Measurements from ENCODE around the gene COL9A3.

The COL9A3 gene

DNA sequence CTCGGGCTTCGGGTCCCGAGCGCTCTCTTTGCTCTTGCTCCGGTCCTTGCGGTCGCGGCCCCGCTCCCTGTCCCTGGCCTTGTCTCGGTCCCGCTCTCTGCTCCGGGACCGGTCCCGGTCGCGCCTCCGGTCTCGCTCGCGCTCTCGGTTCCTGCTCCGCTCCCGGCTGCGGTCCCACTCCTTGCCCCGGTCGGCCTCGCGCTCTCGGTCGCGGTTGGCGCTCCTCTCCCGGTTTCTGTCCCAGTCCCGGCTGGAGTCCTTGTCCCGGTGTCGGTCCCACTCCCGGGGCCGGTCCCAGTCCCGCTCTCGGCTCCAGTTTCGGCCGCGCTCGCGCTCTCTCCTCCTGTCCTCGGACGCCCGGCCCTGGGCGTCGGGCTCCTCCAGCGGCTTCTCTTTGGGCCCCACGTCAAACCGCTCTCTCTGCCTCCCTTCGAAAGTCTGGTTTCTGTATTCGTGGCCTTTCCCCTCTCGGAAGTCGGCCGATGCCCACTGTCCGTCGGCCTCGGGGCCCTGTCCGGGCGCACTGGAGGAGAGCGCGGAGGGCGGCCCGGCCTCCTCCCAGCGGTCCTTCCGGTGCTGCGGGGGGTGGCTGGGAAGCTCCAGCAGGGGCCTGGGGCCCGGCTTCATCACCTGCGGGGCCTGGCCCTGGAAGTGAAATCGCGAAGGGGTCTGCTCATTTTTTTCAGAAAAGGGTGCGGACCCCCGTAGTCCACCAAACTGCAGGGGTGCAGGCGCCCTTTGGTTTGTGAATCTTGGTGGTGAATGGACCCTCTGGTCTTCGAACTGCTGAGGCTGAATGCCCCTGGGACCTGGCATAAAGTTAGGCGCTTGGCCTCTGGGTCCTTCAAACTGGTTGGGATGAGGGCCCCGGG lies 62.7 kb downstream of the COL9A3 start:
- TF ChIP-seq POLR2AphosphoS5 (IDR thresholded peaks at IDR 0.05; ENCODE audit: low read depth, low read length) (no peak), TAF1 (IDR thresholded peaks at IDR 0.05; ENCODE audit: low read depth, low read length) (no peak), POU2F2 (IDR thresholded peaks at IDR 0.05; ENCODE audit: low read depth, low read length) (no peak), POLR2A (IDR thresholded peaks at IDR 0.05; ENCODE audit: low read depth, low read length) (no peak), PAX5 (IDR thresholded peaks at IDR 0.05; ENCODE audit: insufficient read depth, low read length, severe bottlenecking) (no peak), SPI1 (IDR thresholded peaks at IDR 0.05; ENCODE audit: low read depth, low read length) (no peak)
- DNase-seq (ENCODE audit: insufficient read length, low spot score) (no peak), FAIRE-seq (no peak)

DNA sequence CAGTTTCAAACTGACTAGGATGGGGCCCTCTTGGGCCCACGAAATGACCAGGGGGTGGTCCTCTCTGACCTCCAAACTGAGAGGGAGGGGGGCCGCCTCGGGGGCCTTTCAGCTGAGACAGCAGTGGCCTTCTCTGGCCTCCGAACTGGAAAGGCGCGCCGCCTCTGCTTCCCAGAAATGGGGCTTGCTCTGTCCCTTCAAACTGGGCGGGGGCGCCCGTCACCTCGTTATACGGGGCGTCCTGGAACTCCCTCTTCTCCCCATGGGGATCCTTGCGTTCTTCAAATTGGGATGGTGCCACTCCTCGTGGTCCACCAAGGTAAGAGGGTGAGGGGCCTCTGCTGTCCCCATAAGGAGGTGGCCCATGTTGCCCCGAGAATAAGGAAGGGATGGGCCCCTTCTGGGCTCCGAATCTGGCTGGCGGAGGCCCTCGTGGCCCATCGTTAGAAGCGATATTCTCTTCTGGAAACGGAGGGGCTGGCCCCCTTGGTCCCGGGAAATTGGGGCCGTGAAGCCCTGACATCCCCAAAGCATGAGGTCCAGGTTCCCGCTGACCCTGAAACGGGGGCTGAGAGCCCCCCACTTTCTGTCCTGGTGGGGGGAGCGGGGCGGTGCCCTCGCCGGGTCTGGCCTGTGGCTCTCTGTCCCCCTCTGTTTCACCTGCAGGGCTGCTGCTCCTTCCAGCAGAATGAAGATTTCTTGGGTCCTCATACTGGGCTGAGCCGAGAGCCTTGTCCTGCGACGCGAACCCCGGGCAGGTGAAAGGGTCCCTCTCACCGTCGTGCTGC lies 63.5 kb downstream of the COL9A3 start:
- TF ChIP-seq POLR2A (IDR thresholded peaks at IDR 0.05; ENCODE audit: low read depth, low read length) (no peak), SPI1 (IDR thresholded peaks at IDR 0.05; ENCODE audit: low read depth, low read length) (no peak), PAX5 (IDR thresholded peaks at IDR 0.05; ENCODE audit: insufficient read depth, low read length, severe bottlenecking) (no peak), POU2F2 (IDR thresholded peaks at IDR 0.05; ENCODE audit: low read depth, low read length) (no peak), POLR2AphosphoS5 (IDR thresholded peaks at IDR 0.05; ENCODE audit: low read depth, low read length) (no peak), TAF1 (IDR thresholded peaks at IDR 0.05; ENCODE audit: low read depth, low read length) (no peak)
- DNase-seq (ENCODE audit: insufficient read length, low spot score) = no peak
- FAIRE-seq = no peak

DNA sequence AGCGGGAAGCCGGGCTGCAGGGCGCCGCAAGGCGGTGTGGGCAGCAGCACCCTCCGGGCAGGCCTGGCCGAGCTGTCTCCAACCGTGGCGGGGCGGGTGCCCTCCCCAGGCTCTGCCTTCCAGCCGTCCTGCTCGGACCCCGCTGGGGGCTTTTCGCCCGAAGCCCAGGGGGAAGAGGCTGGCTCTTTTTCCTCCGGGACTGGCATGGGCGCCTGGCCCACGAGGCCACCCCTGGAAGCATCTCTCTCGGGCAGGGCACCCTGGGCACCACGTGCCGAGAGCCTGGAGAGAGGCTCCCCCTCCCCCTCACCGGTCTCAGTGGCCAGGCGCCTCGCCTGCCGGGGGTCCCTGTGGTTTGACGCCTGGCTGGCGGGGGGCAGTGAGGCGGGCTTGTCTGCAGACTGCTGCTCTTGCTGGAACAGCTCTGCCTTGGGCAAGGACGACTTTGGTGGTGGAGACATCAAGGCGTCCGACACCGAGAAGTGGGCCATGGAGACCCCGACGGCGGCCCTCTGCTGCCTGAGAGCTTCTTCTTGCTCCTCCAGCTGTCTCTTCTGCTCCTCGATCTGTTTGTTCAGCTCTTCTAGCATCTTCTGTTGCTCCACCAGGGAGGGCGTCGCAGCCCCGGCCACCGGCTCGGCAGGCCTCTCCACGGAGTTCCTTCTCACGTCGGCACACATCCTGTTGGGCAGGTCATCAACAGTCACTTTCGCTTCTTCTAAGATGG lies 64.2 kb downstream of the COL9A3 start:
- TF ChIP-seq POLR2A (IDR thresholded peaks at IDR 0.05; ENCODE audit: low read depth, low read length) (no peak), SPI1 (IDR thresholded peaks at IDR 0.05; ENCODE audit: low read depth, low read length) (no peak), TAF1 (IDR thresholded peaks at IDR 0.05; ENCODE audit: low read depth, low read length) (no peak), POU2F2 (IDR thresholded peaks at IDR 0.05; ENCODE audit: low read depth, low read length) (no peak), PAX5 (IDR thresholded peaks at IDR 0.05; ENCODE audit: insufficient read depth, low read length, severe bottlenecking) (no peak), POLR2AphosphoS5 (IDR thresholded peaks at IDR 0.05; ENCODE audit: low read depth, low read length) (no peak)
- FAIRE-seq = no peak
- no peak for DNase-seq (ENCODE audit: insufficient read length, low spot score)

DNA sequence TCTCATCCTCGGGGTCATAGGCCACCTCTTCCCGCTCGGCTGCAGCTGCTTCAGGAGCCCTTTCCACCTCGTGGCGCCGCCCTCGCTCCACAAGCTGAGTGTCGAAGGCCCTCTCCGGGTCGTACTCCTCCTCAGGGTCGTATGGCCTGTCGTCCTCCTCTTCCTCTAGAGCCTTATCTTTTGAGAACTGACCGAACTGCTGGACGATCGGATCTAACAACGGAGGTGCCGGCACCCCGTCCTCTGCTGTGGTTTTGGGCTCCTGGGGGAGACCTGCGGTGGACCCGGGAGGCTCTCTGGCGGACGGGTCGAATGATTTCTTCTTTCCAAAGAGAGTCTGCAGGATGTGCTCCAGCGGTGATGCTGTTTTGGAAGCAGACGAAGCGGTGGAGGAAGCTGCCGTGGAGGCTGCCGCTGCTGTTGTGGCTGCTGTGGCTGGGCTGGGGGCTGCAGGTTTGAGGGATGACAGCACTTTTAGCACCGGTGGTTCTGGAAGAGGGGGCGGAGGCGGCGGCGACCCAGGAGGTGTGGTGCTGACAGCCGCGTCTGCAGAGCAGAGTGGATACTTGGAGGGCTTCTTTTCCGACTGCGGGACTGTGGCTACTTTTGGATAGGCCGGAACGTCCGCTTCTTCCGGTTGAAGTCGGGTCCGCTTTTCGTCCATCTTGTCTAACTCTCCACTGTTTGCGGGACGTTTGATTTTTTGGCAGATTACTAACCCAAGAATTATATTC lies 65.0 kb downstream of the COL9A3 start:
- TF ChIP-seq SPI1 (IDR thresholded peaks at IDR 0.05; ENCODE audit: low read depth, low read length) = no peak
- TF ChIP-seq POU2F2 (IDR thresholded peaks at IDR 0.05; ENCODE audit: low read depth, low read length) = no peak
- no peak for TF ChIP-seq POLR2AphosphoS5 (IDR thresholded peaks at IDR 0.05; ENCODE audit: low read depth, low read length)
- no peak for TF ChIP-seq TAF1 (IDR thresholded peaks at IDR 0.05; ENCODE audit: low read depth, low read length)
- TF ChIP-seq POLR2A (IDR thresholded peaks at IDR 0.05; ENCODE audit: low read depth, low read length) = no peak
- TF ChIP-seq PAX5 (IDR thresholded peaks at IDR 0.05; ENCODE audit: insufficient read depth, low read length, severe bottlenecking) = no peak
- DNase-seq (ENCODE audit: insufficient read length, low spot score) = no peak
- no peak for FAIRE-seq

DNA sequence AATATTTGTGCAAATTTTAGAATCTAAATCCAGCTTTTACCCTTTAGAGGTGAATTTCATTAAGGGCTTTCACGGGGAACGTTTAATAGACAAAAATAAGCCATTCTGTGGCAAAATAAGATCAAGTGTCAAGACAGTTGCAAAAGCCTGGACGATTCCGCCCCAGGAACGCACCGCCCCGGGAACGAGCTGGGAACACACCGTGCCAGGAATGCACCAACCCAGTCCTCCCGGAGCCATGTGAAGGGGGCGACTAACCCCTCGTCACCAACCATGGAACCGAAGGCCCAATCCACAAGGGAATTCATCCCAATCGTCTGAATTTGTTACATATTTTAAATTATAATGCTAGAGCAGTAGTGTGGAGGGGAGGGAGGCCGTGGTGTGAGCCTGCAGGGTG lies 65.6 kb downstream of the COL9A3 start:
- FAIRE-seq = no peak
- TF ChIP-seq PAX5 (IDR thresholded peaks at IDR 0.05; ENCODE audit: insufficient read depth, low read length, severe bottlenecking) = no peak
- TF ChIP-seq POLR2AphosphoS5 (IDR thresholded peaks at IDR 0.05; ENCODE audit: low read depth, low read length) = no peak
- TF ChIP-seq TAF1 (IDR thresholded peaks at IDR 0.05; ENCODE audit: low read depth, low read length) = no peak
- no peak for TF ChIP-seq POLR2A (IDR thresholded peaks at IDR 0.05; ENCODE audit: low read depth, low read length)
- no peak for TF ChIP-seq SPI1 (IDR thresholded peaks at IDR 0.05; ENCODE audit: low read depth, low read length)
- no peak for TF ChIP-seq POU2F2 (IDR thresholded peaks at IDR 0.05; ENCODE audit: low read depth, low read length)
- no peak for DNase-seq (ENCODE audit: insufficient read length, low spot score)

DNA sequence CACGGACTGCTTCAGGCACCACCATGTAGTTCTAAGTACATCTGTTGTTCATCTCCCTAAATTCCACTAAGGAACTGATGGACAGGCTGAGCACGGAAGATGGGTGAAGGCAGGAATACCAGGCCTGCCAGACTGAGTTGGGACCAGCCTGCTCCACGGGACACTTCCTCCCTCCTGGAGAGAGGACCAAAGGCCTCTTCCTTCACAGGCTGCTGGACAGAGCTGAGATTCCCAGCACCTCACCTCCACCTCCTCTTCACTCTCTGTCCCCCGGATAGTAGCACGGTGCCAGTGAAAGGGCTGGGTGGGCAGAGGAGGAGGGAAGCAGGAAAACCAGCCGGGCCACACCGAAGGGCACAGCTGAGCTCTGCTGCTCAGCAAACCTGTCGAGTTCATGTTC lies 67.7 kb downstream of the COL9A3 start:
- TF ChIP-seq PAX5 (IDR thresholded peaks at IDR 0.05; ENCODE audit: insufficient read depth, low read length, severe bottlenecking) (no peak), POLR2A (IDR thresholded peaks at IDR 0.05; ENCODE audit: low read depth, low read length) (no peak), POU2F2 (IDR thresholded peaks at IDR 0.05; ENCODE audit: low read depth, low read length) (no peak), POLR2AphosphoS5 (IDR thresholded peaks at IDR 0.05; ENCODE audit: low read depth, low read length) (no peak), TAF1 (IDR thresholded peaks at IDR 0.05; ENCODE audit: low read depth, low read length) (no peak), SPI1 (IDR thresholded peaks at IDR 0.05; ENCODE audit: low read depth, low read length) (no peak)
- no peak for DNase-seq (ENCODE audit: insufficient read length, low spot score)
- FAIRE-seq = no peak

DNA sequence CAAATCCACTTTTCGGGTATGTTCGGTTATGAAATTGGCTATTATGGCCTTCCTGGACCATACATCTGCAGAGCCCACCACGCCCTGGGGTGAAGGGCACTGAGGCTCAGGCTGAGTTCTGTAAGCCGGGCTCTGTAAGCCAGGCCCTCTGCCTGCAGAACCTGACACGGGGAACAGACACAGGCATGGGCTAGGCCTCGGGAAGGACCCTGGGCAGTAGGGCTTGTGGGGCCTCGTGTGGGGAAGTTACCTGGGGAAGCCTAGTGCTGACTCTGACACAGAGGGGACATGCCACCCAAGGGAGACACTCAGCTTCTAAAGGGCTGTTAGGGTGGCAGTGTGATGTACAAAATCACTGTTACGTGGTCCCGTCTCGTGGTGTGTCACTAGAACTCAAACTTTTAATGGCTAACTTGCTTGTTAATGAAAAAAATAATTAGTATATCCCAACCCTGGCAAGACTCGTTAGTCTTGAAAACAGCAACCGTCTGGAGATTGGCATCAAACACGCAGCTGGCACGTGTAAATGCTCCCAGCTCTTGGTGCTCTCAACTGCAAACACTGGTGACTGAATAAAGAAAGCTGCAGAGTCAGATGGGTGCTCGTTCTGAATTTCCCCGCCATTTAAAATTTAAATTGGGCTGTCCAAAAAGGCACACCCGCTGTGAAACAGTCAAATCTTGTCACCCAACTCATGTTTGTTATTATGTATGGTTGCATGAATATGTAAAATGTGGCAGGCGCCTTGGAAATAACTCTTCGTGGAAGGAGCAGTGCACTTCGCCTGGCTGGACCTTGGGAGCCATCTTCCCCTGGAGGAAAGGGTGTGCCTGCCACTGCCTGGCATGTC lies 68.4 kb downstream of the COL9A3 start:
- no peak for TF ChIP-seq POLR2A (IDR thresholded peaks at IDR 0.05; ENCODE audit: low read depth, low read length)
- TF ChIP-seq POU2F2 (IDR thresholded peaks at IDR 0.05; ENCODE audit: low read depth, low read length) = no peak
- no peak for TF ChIP-seq TAF1 (IDR thresholded peaks at IDR 0.05; ENCODE audit: low read depth, low read length)
- TF ChIP-seq PAX5 (IDR thresholded peaks at IDR 0.05; ENCODE audit: insufficient read depth, low read length, severe bottlenecking) = no peak
- TF ChIP-seq SPI1 (IDR thresholded peaks at IDR 0.05; ENCODE audit: low read depth, low read length) = no peak
- TF ChIP-seq POLR2AphosphoS5 (IDR thresholded peaks at IDR 0.05; ENCODE audit: low read depth, low read length) = no peak
- FAIRE-seq = no peak
- DNase-seq (ENCODE audit: insufficient read length, low spot score) = no peak

All from GM12891 (cell line).